Measurements from ENCODE around the gene NRN1.
"Not testable (repeated sequence)": the region's sequence is repeated elsewhere in the genome, so short reads cannot be mapped to it uniquely, and the experiment has no call there.

The NRN1 gene

GRCh38 chr6:6006428-6007365 is at the start of gene NRN1:
Gene NRN1 (minus strand): TSS chr6:6006925. CDS start chr6:6006749, 176 bp downstream.
- peak in 5 of 58 donors; percentile 13 to 48 (median 32) for DNase-seq

DNA sequence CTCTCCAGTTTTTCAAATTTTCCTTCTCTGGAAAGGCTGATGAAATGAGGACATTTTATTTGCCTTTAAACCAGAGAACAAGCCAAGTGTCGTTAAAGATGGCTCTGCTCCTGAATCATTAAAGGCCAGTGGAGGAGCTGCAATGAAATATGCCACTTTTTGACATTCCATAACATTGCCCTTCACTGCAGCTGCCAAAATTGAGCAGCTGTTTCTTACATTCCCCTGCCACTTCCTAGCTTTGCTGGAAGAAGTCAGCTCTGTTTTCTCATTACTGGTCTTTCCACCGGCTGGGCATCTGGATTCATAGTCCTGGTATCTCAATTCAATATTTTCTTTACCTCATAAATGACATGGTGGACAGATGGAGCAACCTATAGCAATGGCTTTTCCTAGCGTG is 45.5 kb upstream of the NRN1 start:
- no peak for DNase-seq

DNA sequence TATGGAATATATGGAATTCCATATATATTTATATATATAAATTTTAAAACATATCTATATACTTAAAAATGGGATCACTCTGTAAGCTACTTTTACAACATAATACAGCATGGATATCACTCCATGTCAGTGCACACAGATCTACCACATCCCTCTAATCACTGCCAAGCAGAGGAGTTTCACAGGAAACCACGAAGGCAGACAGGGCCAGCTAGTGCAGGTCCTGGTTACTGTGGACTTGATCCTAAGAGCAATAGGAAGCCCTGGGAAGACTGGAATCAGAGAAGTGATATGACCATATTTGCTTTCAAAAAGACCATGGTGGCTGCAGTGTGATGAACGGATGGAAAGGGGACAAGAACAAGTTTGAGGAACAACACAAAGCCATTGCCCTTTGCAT is 40.0 kb upstream of the NRN1 start:
- DNase-seq = no peak

GRCh38 chr6:6039946-6040509 is 33.3 kb upstream of the NRN1 start:
- no peak for DNase-seq

- DNase-seq = no peak
Measured at GRCh38 chr6:6037179-6037578, 30.5 kb upstream of the NRN1 start.

GRCh38 chr6:6033858-6034257 is 27.1 kb upstream of the NRN1 start:
- no peak for DNase-seq

- no peak for DNase-seq
Measured at GRCh38 chr6:6026513-6027205, 19.9 kb upstream of the NRN1 start.

DNA sequence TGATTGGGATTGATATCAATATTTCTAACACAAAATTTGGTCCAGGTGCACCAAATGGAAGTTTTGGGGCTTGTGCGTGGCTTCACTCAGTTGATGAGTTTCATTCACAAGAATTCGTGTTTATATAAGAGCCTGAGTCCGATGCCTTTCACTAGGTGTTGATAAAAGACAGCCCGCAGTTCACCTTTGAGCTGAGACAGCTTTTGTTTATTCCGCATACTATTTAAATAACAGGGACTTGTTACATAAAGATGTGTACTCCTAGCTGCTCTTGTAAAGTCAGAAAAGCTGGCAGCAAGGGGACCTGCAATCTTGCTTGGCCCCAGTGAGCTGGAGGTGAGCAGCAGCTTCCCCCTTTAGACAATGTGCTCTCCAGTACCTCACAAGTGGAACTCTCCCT is 19.0 kb upstream of the NRN1 start:
- DNase-seq = no peak

DNA sequence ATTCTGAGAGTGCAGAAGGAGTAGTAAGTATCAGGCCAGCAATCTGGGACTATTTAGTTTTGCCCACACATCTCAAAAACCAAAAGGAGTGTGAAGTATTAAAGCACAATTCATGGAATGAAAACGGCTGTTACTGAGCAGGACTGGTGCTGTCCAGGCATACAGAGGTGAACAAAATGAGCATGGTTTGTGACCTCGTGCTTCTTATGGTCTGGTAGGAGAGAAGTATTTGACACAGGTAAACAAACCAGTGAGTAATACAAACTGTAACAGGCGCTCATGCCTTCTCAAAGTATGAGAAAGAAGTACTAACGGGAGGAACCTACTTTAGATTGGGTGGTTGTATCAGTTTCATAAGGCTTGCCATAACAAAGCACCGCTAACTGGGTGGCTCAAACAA is 17.5 kb upstream of the NRN1 start:
- no peak for DNase-seq

GRCh38 chr6:6022841-6023240 is 16.1 kb upstream of the NRN1 start:
- not testable (repeated sequence) for DNase-seq

- peak in 34 of 58 donors; percentile 32 to 83 (median 58) for DNase-seq
Measured at GRCh38 chr6:6008648-6009421, 2.1 kb upstream of the NRN1 start.

DNA sequence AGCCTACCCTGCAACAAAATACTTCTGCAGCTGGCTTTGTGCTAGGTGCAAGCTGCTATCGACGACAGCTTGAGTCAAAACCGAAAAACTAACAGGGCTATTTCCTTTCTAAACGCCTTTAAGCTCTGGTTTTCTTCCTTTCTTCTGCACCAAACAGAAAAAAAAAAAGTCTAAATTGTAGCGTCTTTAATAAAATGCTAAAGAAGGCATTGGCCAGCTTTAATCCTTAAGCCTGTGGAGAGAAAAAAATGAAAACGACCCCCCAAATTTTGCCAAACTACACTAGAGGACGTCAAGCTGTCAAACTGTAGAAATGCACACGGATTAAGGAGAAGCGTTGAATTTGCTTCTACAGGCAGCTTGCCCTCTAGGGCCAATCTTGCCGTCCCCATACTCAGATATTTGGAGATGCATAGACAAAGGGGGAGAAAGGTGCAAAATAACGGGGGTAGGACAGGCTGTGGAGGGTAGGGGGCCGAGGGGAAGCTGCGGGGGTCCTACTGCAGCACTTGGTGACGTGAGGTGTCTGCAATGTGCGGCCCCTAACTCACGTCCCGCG is 1.4 kb upstream of the NRN1 start:
- no peak for DNase-seq

DNA sequence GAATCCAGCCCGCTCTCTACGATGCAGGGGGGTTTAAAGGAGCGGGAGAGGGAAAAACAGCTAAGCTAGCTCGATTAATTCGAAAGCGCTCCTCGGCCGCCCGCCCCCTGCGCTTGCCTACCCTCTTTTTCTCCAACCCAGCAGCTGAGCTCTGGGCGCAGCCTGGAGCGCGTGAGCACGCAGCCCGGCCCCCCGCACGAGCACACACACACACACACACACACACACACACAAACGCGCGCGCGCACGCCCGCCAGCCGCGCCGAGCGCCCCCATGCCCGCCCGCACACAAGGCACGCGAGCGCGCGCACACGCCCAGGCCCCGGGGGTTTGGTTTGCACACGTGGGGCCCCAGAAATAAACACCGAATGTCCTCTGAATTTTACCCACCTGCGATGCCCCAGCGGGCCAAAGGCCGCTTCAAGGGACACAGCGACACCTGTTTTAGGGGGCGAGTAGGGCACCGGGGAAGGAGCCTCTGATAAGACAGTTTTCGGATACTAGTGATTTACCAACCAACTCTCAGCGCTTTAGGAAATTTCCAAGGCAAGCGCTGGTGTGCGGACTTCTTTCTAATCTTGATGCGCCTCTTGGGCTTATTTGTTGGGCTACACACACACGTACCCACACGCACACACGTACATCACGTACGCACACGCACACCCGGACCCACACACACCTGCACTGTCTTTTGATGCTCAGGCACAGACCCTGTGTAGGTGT is 802 bp upstream of the NRN1 start:
- peak in 23 of 58 donors; percentile 18 to 67 (median 45) for DNase-seq

- no peak for DNase-seq
Measured at GRCh38 chr6:6006006-6006427, 708 bp downstream of the NRN1 start.

GRCh38 chr6:6005051-6006005 is 1.4 kb downstream of the NRN1 start:
- DNase-seq = no peak

DNA sequence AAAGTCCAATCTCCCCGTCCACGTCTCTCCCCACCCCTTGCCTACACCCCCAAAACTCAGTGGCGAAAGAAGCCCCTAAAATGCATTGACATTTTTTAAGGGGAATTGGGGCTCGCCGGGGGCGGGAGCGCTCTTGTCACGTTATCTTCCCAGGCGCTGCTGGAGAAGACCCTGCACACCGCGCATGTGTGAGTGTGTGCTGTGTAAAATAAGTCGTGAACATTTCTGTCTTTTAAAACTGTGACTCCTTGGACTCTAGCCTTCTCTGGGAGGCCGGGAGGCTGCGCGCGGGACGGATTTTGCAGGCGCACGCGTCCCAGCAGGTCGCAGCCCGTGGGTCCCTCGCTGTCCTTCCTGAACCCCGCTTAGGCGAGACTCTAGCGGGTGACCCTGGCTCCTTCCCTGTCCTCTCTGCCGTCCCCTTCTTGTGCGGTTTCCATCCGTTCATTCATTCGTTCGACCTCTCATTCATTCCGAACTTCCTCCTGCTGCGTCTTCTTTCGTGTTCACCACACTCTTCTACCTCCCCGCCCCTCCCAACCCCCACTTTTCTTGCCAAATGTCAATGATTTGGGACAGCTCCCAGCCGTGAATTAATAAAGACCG is 2.2 kb downstream of the NRN1 start:
- DNase-seq = peak in 4 of 58 donors; percentile 7 to 37 (median 18)

DNA sequence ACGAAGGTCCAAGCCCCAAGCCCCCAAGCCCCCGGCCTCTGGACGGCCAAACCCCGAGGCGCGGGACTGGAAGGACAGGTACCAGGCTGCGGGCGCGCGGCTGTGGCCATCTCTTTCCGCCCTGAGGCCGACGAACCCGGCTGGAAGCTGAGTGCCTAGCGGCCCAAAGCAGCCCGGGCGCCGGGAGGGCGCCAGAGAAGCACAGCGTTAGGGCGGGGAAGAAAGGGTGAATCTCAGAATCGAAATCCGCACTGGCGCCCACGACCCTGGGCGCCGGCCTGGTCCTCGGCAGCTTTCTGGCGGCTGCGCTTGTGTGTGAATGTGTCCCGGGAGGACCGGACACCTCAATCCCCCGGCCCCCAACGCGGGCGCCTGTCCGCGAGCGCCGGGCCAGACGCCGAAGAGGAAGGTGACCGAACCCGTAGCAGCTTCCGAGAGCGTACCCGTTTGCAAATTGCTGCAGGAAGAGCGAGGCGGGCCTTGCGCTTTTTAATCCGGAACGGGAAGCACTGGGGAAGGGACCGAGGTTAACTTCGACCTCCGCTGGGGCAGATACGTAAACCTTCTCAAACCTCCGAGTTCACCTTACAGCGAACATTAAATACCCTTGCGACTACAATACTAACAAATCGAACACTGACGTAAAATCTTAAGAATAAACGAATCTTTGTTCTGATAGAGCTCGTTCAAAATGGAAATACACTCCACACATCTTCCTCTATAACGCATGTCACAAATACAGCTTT is 2.9 kb downstream of the NRN1 start:
- peak in 4 of 58 donors; percentile 8 to 35 (median 28) for DNase-seq
